ENCODE measurements around the gene DCTN1. TPM values are rescaled to one million over a fixed set of nuclear protein-coding genes. Genes with fewer than 3 reads are reported as not detected.

Gene DCTN1
- polyA plus RNA-seq, 1 experiment = 147 TPM

DNA sequence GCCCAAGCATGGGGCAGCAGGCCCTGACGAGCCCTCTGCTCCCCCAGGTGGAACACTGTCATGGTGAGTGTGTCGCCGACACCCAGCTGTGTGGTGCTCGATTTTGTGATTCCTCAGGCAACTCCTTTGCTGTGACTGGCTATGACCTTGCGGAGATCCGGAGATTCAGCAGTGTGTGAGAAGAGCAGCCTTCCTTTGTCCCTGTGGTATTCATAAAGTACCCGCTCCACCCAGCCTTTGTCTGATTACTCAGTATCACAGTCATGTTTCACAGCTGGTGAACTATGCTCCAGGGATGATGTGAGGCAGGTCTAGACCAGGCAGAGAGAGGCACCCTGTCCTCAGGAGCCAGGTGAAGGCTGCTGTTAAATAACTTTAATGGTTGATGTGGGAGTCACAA, 45.4 kb upstream of the DCTN1 start:
- Histone ChIP-seq H3K27ac (ENCODE audit: low read depth, low read length) (no peak overlapping the region), H3K4me3 (ENCODE audit: low read depth, low read length) (no peak overlapping the region), H3K9me3 (ENCODE audit: control insufficient read depth, insufficient read depth, low read length) (no peaks in the 10 kb centered on the region), H3K27me3 (ENCODE audit: control insufficient read depth, insufficient read depth, low read length) (no peaks in the 10 kb centered on the region)
- CTCF ChIA-PET = no interaction called here
- POLR2A ChIA-PET = no interaction called here
- TF ChIP-seq CTCF (IDR thresholded peaks at IDR 0.05; ENCODE audit: low read depth, low read length) = no peak
- DNase-seq (ENCODE audit: low read depth, low spot score) = no peak

DNA sequence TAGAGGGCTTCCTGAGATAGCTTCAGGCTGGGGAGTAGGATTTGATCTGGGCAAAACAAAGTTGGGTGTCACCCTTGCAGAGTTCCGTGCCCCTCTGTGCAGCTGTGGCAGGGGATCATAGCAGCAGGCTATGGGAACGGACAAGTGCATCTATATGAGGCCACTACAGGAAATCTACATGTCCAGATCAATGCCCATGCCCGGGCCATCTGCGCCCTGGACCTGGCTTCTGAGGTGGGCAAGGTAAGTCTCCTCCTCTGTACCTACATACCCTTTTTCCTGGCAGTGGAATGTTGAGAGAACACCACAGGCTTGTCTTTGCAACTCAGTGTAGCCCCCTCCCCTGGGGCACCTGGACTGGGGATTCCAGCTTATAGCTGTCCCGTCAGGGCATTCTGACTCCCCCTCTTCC, 44.9 kb upstream of the DCTN1 start:
- DNase-seq (ENCODE audit: low read depth, low spot score) = no peak
- TF ChIP-seq CTCF (IDR thresholded peaks at IDR 0.05; ENCODE audit: low read depth, low read length) = no peak
- Histone ChIP-seq H3K27me3 (ENCODE audit: control insufficient read depth, insufficient read depth, low read length) (peaks cover 2% of the 10 kb centered on the region), H3K27ac (ENCODE audit: low read depth, low read length) (no peak overlapping the region), H3K4me3 (ENCODE audit: low read depth, low read length) (no peak overlapping the region), H3K9me3 (ENCODE audit: control insufficient read depth, insufficient read depth, low read length) (no peaks in the 10 kb centered on the region)
- ChIA-PET POLR2A (no interaction called here), CTCF (no interaction called here)

GRCh38 chr2:74424139-74424992, 44.3 kb upstream of the DCTN1 start:
- Histone ChIP-seq H3K27ac (ENCODE audit: low read depth, low read length) (no peak overlapping the region), H3K9me3 (ENCODE audit: control insufficient read depth, insufficient read depth, low read length) (no peaks in the 10 kb centered on the region), H3K4me3 (ENCODE audit: low read depth, low read length) (no peak overlapping the region), H3K27me3 (ENCODE audit: control insufficient read depth, insufficient read depth, low read length) (peaks cover 4% of the 10 kb centered on the region)
- DNase-seq (ENCODE audit: low read depth, low spot score) = no peak
- ChIA-PET CTCF (no interaction called here), POLR2A (no interaction called here)
- no peak for TF ChIP-seq CTCF (IDR thresholded peaks at IDR 0.05; ENCODE audit: low read depth, low read length)

DNA sequence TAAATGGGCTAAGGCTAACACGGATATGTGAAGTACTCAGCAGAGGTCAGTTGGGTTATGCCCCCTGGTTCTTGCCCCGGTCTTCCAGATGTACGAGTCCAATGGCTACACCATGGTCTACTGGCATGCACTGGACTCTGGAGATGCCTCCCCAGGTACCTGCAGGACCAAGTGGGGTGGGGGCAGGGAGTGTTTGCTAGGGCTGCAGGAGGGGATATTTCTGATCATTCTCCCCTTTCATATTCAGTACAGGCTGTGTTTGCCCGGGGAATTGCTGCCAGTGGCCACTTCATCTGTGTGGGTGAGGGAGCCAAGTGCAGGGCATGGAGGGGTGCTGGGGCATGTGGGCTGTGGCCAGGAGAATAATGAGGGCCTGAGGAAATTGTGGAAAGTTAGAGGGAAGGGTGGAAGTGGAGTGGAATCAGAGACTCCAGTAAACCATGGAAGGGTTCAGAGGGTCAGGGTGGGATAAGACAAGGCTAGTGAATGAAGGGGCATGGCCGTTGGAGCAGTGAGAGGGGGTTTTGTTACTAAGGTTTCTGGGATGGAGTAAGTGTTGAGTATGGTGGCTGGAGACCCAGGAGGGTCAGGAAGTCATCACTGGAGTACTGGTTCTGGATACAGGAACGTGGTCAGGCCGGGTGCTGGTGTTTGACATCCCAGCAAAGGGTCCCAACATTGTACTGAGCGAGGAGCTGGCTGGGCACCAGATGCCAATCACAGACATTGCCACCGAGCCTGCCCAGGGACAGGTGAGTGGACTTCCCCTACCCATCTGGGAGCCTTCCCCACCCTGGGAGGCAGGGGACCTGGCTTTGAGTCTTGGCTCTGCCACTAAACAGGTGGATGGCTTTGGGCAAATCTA, 43.4 kb upstream of the DCTN1 start:
- Histone ChIP-seq H3K9me3 (ENCODE audit: control insufficient read depth, insufficient read depth, low read length) (no peaks in the 10 kb centered on the region; the same call in 1 of the 2 replicates), H3K27me3 (ENCODE audit: control insufficient read depth, insufficient read depth, low read length) (peaks cover 4% of the 10 kb centered on the region), H3K27ac (ENCODE audit: low read depth, low read length) (no peak overlapping the region), H3K4me3 (ENCODE audit: low read depth, low read length) (no peak overlapping the region)
- TF ChIP-seq CTCF (IDR thresholded peaks at IDR 0.05; ENCODE audit: low read depth, low read length) = no peak
- ChIA-PET CTCF (no interaction called here), POLR2A (no interaction called here)
- DNase-seq (ENCODE audit: low read depth, low spot score) = no peak
